HepG2 (cell line): ENCODE data around the gene HIGD1A. TPM values are rescaled to one million over a fixed set of nuclear protein-coding genes. Genes with fewer than 3 reads are reported as not detected.

Experiments used
- HIC2 ChIP-seq: sonication (generic); formaldehyde crosslinking; IDR thresholded peaks from 2 replicates; pipeline ENCODE4 v1.9.0; 2022; ENCODE audit warnings: low read depth, missing genetic modification reagents
- MED1 ChIP-seq: sonication (generic); formaldehyde crosslinking; IDR thresholded peaks from 2 replicates; pipeline ENCODE4 v1.4.0; 2020; ENCODE audit warnings: missing genetic modification reagents
- MIER2 ChIP-seq: IDR thresholded peaks from 2 replicates; pipeline ENCODE4 v1.6.1; 2016; ENCODE audit warnings: missing biosample characterization, missing genetic modification reagents
- MXD1 ChIP-seq: sonication (generic); formaldehyde crosslinking; IDR thresholded peaks from 2 replicates; pipeline ENCODE4 v1.4.0; 2020; ENCODE audit warnings: mild to moderate bottlenecking, missing genetic modification reagents
- PAXIP1 ChIP-seq: sonication (generic); formaldehyde crosslinking; conservative IDR thresholded peaks from 2 replicates; pipeline ENCODE4 v1.4.0; 2020; ENCODE audit warnings: mild to moderate bottlenecking, missing genetic modification reagents, moderate library complexity
- PRDM15 ChIP-seq: sonication (generic); formaldehyde crosslinking; IDR thresholded peaks from 2 replicates; pipeline ENCODE4 v1.4.0; 2020; ENCODE audit warnings: missing genetic modification reagents
- RAD51 ChIP-seq: fragments of 450-650 bp; IDR thresholded peaks from 2 replicates; pipeline ENCODE4 v1.6.1; 2016; ENCODE audit warnings: borderline replicate concordance
- ZFP62 ChIP-seq: sonication (generic); formaldehyde crosslinking; IDR thresholded peaks from 2 replicates; pipeline ENCODE4 v1.4.0; 2020; ENCODE audit warnings: missing genetic modification reagents
- ZNF17 ChIP-seq: sonication (generic); formaldehyde crosslinking; IDR thresholded peaks from 2 replicates; pipeline ENCODE4 v1.5.0; 2020; ENCODE audit warnings: mild to moderate bottlenecking, missing genetic modification reagents
- ZNF280D ChIP-seq: sonication (generic); formaldehyde crosslinking; IDR thresholded peaks from 2 replicates; pipeline ENCODE4 v1.5.1; 2020; ENCODE audit warnings: mild to moderate bottlenecking, missing genetic modification reagents
- ZNF503 ChIP-seq: sonication (generic); formaldehyde crosslinking; IDR thresholded peaks from 2 replicates; pipeline ENCODE4 v1.4.0; 2020; ENCODE audit warnings: missing genetic modification reagents
- ZNF580 ChIP-seq: IDR thresholded peaks from 2 replicates; pipeline ENCODE4 v1.6.1; 2016; ENCODE audit warnings: low read depth, borderline replicate concordance
- ZSCAN22 ChIP-seq: sonication (generic); formaldehyde crosslinking; IDR thresholded peaks from 2 replicates; pipeline ENCODE4 v1.4.0; 2020; ENCODE audit warnings: mild to moderate bottlenecking, missing genetic modification reagents
- polyA plus RNA-seq, 8 experiments: library from polyadenylated mRNA; depleted of rRNA in 3 of 8; stranded (reverse) in 7 of 8; unstranded in 1 of 8; fragments of >200 nt; fragmentation: Illumina TruSeq in 4 of 8; extraction: Trizol in 4 of 8; gene quantifications; 2 replicates each; pipeline versions ENCODE4 v1.2.1 to v1.2.3, GENCODE V29; 2011 to 2016; ENCODE audit warnings: low read depth in 4 of 8, missing spikeins in 1 of 8, mixed read lengths in 1 of 8; ENCODE audit not compliant: insufficient read depth in 1 of 8
- total RNA-seq, 5 experiments: library from RNA; depleted of rRNA; stranded (reverse); fragments of >200 nt; fragmentation: Illumina TruSeq; extraction: Trizol; gene quantifications; 2 replicates each; pipeline ENCODE4 v1.2.3, GENCODE V29; 2016; ENCODE audit warnings: low read depth in 1 of 5

The HIGD1A gene
- total and polyA plus RNA-seq, 2 of the 13 experiments (the other 11 are each of a cell fraction or from before 2014, with no cell fraction given), result 222 to 253 TPM

GRCh38 chr3:42852441-42852840 lies 48.2 kb upstream of the HIGD1A start (continued):
- TF ChIP-seq PRDM15 (CRISPR knock-in tag) (no peak), MIER2 (CRISPR knock-in tag) (no peak), ZSCAN22 (CRISPR knock-in tag) (no peak), PAXIP1 (peak; percentile 33; the same call in 1 of the 2 replicates), ZFP62 (no peak), ZNF280D (CRISPR knock-in tag) (peak; percentile 45; the same call in 1 of the 2 replicates), MED1 (peak; percentile 49; the same call in 1 of the 2 replicates), ZNF580 (CRISPR knock-in tag) (no peak), RAD51 (no peak), HIC2 (no peak), ZNF503 (no peak), ZNF17 (no peak), MXD1 (CRISPR knock-in tag) (no peak)
